ES-I3 (cell line): ENCODE measurements around the gene OR8G5.
"Not testable (repeated sequence)": the region's sequence is repeated elsewhere in the genome, so short reads cannot be mapped to it uniquely, and the experiment has no call there.

Experiments used
- H3K36me3 ChIP-seq: 2 replicates; pipeline ENCODE4 v1.6.1; 2013; ENCODE audit warnings: mild to moderate bottlenecking, low read length, control low read depth, moderate library complexity; ENCODE audit not compliant: insufficient read depth
- H3K4me1 ChIP-seq: 2 replicates; pipeline ENCODE4 v1.6.1; 2013; ENCODE audit warnings: mild to moderate bottlenecking, control low read depth, low read length; ENCODE audit not compliant: insufficient read depth
- H3K9ac ChIP-seq: 2 replicates; pipeline ENCODE4 v1.6.1; 2013; ENCODE audit warnings: low read depth, mild to moderate bottlenecking, low read length, moderate library complexity
- H3K9me3 ChIP-seq: 2 replicates; pipeline ENCODE4 v1.6.1; 2013; ENCODE audit warnings: mild to moderate bottlenecking, low read length, moderate library complexity; ENCODE audit not compliant: control insufficient read depth, insufficient read depth

The OR8G5 gene

GRCh38 chr11:124256076-124256475 lies at the start of gene OR8G5:
TSS of gene OR8G5 (plus strand) at chr11:124256376. CDS start at chr11:124264932, 8,556 bp downstream.
- Histone ChIP-seq H3K4me1 (no peaks in the 10 kb centered on the region), H3K9ac (no peak within 1 kb of the TSS), H3K9me3 (0 out of 2 replicates have a peak, but pooled peaks cover 2% of the 10 kb centered on the region), H3K36me3 (no peaks in the 10 kb centered on the region)

- H3K4me1 ChIP-seq = no peaks in the 10 kb centered on the region
- no peak overlapping the region for H3K9ac ChIP-seq
- no peaks in the 10 kb centered on the region for H3K36me3 ChIP-seq
- H3K9me3 ChIP-seq = no peaks in the 10 kb centered on the region
These were observed 48.9 kb upstream of the OR8G5 start for GRCh38 chr11:124207102-124207792.

GRCh38 chr11:124209824-124210357 lies 46.3 kb upstream of the OR8G5 start:
- Histone ChIP-seq H3K4me1 (no peaks in the 10 kb centered on the region), H3K9ac (no peak overlapping the region), H3K9me3 (no peaks in the 10 kb centered on the region), H3K36me3 (no peaks in the 10 kb centered on the region)

- Histone ChIP-seq H3K9ac (no peak overlapping the region), H3K36me3 (no peaks in the 10 kb centered on the region), H3K9me3 (no peaks in the 10 kb centered on the region), H3K4me1 (no peaks in the 10 kb centered on the region)
These were observed 45.8 kb upstream of the OR8G5 start for GRCh38 chr11:124210421-124210820.

- H3K9ac ChIP-seq = no peak overlapping the region
- no peaks in the 10 kb centered on the region for H3K36me3 ChIP-seq
- H3K9me3 ChIP-seq = no peaks in the 10 kb centered on the region
- H3K4me1 ChIP-seq = no peaks in the 10 kb centered on the region
These were observed 44.9 kb upstream of the OR8G5 start for GRCh38 chr11:124211321-124211720.

- no peaks in the 10 kb centered on the region for H3K4me1 ChIP-seq
- H3K9ac ChIP-seq = no peak overlapping the region
- no peaks in the 10 kb centered on the region for H3K36me3 ChIP-seq
- no peaks in the 10 kb centered on the region for H3K9me3 ChIP-seq
These were observed 42.1 kb upstream of the OR8G5 start for GRCh38 chr11:124214027-124214426.

- Histone ChIP-seq H3K36me3 (no peaks in the 10 kb centered on the region), H3K9ac (no peak overlapping the region), H3K4me1 (no peaks in the 10 kb centered on the region), H3K9me3 (no peaks in the 10 kb centered on the region)
These were observed 37.0 kb upstream of the OR8G5 start for GRCh38 chr11:124219126-124219525.

GRCh38 chr11:124222407-124222806 lies 33.8 kb upstream of the OR8G5 start:
- H3K36me3 ChIP-seq = no peaks in the 10 kb centered on the region
- H3K9ac ChIP-seq = no peak overlapping the region
- H3K9me3 ChIP-seq = no peaks in the 10 kb centered on the region
- H3K4me1 ChIP-seq = no peaks in the 10 kb centered on the region

- not testable (repeated sequence) for H3K4me1 ChIP-seq, H3K9ac ChIP-seq, H3K9me3 ChIP-seq, H3K36me3 ChIP-seq
These were observed 31.4 kb upstream of the OR8G5 start for GRCh38 chr11:124224618-124225423.

- no peaks in the 10 kb centered on the region for H3K9me3 ChIP-seq
- H3K4me1 ChIP-seq = no peaks in the 10 kb centered on the region
- H3K36me3 ChIP-seq = no peaks in the 10 kb centered on the region
- H3K9ac ChIP-seq = no peak overlapping the region
These were observed 30.7 kb upstream of the OR8G5 start for GRCh38 chr11:124225471-124225870.

- H3K9ac ChIP-seq = no peak overlapping the region
- H3K9me3 ChIP-seq = no peaks in the 10 kb centered on the region
- no peaks in the 10 kb centered on the region for H3K36me3 ChIP-seq
- no peaks in the 10 kb centered on the region for H3K4me1 ChIP-seq
These were observed 22.8 kb upstream of the OR8G5 start for GRCh38 chr11:124233376-124233775.

GRCh38 chr11:124238512-124238911 lies 17.7 kb upstream of the OR8G5 start:
- Histone ChIP-seq H3K9ac (no peak overlapping the region), H3K9me3 (no peaks in the 10 kb centered on the region), H3K4me1 (no peaks in the 10 kb centered on the region), H3K36me3 (no peaks in the 10 kb centered on the region)

- Histone ChIP-seq H3K4me1 (no peaks in the 10 kb centered on the region), H3K9ac (no peak within 1 kb of the TSS), H3K36me3 (no peaks in the 10 kb centered on the region), H3K9me3 (no peaks in the 10 kb centered on the region)
These were observed 15.4 kb upstream of the OR8G5 start, which contains the start of gene OR8G1 for GRCh38 chr11:124240621-124241397. TSS of gene OR8G1 (plus strand) at chr11:124241095. CDS start at chr11:124249676, 8,581 bp downstream.

GRCh38 chr11:124249869-124250268 lies 6.3 kb upstream of the OR8G5 start:
- not testable (repeated sequence) for H3K9me3 ChIP-seq, H3K9ac ChIP-seq, H3K4me1 ChIP-seq

More at GRCh38 chr11:124249869-124250268, 6.3 kb upstream of the OR8G5 start:
- H3K36me3 ChIP-seq = not testable (repeated sequence)
